ENCODE data around the gene CACNB2. TPM values are rescaled to one million over a fixed set of nuclear protein-coding genes. Genes with fewer than 3 reads are reported as not detected.

CACNB2 gene
- polyA plus RNA-seq, 2 of the 4 experiments (the other 2 are of a cell fraction): not detected

- FAIRE-seq (no peak), DNase-seq (ENCODE audit: low read depth in 1 of 2, low spot score in 1 of 2) (no peak), ATAC-seq (no peak)
- no peak overlapping the region for H3K4me2 ChIP-seq
- TF ChIP-seq RAD21 (conservative IDR thresholded peaks at IDR 0.05 in 1 of 2, IDR thresholded peaks at IDR 0.05 in 1 of 2): no peak
- no peak for TF ChIP-seq FOSB (CRISPR knock-in tag; IDR thresholded peaks at IDR 0.05)
- 50% methylated on average over 5 of the region's 5 CpGs for WGBS (ENCODE audit: missing lambda C conversion rate)
- no peaks in the 10 kb centered on the region for H3K4me1 ChIP-seq
- H3K4me3 ChIP-seq: no peak overlapping the region
- no peaks in the 10 kb centered on the region for H3K9me3 ChIP-seq
- POLR2A ChIA-PET: no interaction called here
- no peak overlapping the region for H3K27ac ChIP-seq
- CTCF ChIA-PET: interaction anchor here (1.1 kb wide), 1 partner anchor 22 kb away, joined by 3 read pairs; no protein-coding TSS in a partner anchor
Observed at GRCh38 chr10:18261768-18262231, 121.6 kb downstream of the CACNB2 start.

GRCh38 chr10:18264466-18265050, 124.3 kb downstream of the CACNB2 start:
- DNase-seq (ENCODE audit: low read depth in 1 of 2, low spot score in 1 of 2) (no peak), FAIRE-seq (no peak), ATAC-seq (no peak)
- CTCF ChIA-PET: interaction anchor here (0.6 to 0.8 kb wide), 2 partner anchors 13 to 73 kb away, joined by 3 read pairs; no protein-coding TSS in a partner anchor
- WGBS (ENCODE audit: missing lambda C conversion rate): 3% methylated on average over 5 of the region's 5 CpGs
- Histone ChIP-seq H3K27ac (no peak overlapping the region), H3K4me2 (no peak overlapping the region), H3K9me3 (no peaks in the 10 kb centered on the region), H3K4me1 (no peaks in the 10 kb centered on the region), H3K4me3 (no peak overlapping the region)
- TF ChIP-seq FOXS1 (CRISPR knock-in tag; IDR thresholded peaks at IDR 0.05): no peak
- no peak for TF ChIP-seq KDM1A (IDR thresholded peaks at IDR 0.05; ENCODE audit: low read depth)
- no peak for TF ChIP-seq ZC3H11A (IDR thresholded peaks at IDR 0.05)
- no peak for TF ChIP-seq TFCP2L1 (CRISPR knock-in tag; IDR thresholded peaks at IDR 0.05)
- no peak for TF ChIP-seq FOSB (CRISPR knock-in tag; IDR thresholded peaks at IDR 0.05)
- TF ChIP-seq HOXA7 (CRISPR knock-in tag; IDR thresholded peaks at IDR 0.05): no peak
- no peak for TF ChIP-seq MAZ (IDR thresholded peaks at IDR 0.05; ENCODE audit: borderline replicate concordance, low read depth, low read length)
- no peak for TF ChIP-seq EHF (CRISPR knock-in tag; IDR thresholded peaks at IDR 0.05)
- TF ChIP-seq CEBPB (IDR thresholded peaks at IDR 0.05): no peak
- no peak for TF ChIP-seq KDM5A (IDR thresholded peaks at IDR 0.05)
- no peak for TF ChIP-seq RNF2 (IDR thresholded peaks at IDR 0.05; ENCODE audit: borderline replicate concordance, low read depth)
- TF ChIP-seq, protein P1, sequence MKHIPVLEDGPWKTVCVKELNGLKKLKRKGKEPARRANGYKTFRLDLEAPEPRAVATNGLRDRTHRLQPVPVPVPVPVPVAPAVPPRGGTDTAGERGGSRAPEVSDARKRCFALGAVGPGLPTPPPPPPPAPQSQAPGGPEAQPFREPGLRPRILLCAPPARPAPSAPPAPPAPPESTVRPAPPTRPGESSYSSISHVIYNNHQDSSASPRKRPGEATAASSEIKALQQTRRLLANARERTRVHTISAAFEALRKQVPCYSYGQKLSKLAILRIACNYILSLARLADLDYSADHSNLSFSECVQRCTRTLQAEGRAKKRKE (CRISPR knock-in tag; IDR thresholded peaks at IDR 0.05; ENCODE audit: low read depth): no peak
- TF ChIP-seq JUN (IDR thresholded peaks at IDR 0.05): no peak
- no peak for TF ChIP-seq MYC (IDR thresholded peaks at IDR 0.05; ENCODE audit: borderline replicate concordance, low read length)
- no peak for TF ChIP-seq MAX (IDR thresholded peaks at IDR 0.05)
- TF ChIP-seq, protein P2, sequence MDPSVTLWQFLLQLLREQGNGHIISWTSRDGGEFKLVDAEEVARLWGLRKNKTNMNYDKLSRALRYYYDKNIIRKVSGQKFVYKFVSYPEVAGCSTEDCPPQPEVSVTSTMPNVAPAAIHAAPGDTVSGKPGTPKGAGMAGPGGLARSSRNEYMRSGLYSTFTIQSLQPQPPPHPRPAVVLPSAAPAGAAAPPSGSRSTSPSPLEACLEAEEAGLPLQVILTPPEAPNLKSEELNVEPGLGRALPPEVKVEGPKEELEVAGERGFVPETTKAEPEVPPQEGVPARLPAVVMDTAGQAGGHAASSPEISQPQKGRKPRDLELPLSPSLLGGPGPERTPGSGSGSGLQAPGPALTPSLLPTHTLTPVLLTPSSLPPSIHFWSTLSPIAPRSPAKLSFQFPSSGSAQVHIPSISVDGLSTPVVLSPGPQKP (IDR thresholded peaks at IDR 0.05; ENCODE audit: low read depth, low read length): no peak
- no peak for TF ChIP-seq CBX8 (IDR thresholded peaks at IDR 0.05)
- no peak for TF ChIP-seq HDAC2 (IDR thresholded peaks at IDR 0.05)
- POLR2A ChIA-PET: no interaction called here

DNA sequence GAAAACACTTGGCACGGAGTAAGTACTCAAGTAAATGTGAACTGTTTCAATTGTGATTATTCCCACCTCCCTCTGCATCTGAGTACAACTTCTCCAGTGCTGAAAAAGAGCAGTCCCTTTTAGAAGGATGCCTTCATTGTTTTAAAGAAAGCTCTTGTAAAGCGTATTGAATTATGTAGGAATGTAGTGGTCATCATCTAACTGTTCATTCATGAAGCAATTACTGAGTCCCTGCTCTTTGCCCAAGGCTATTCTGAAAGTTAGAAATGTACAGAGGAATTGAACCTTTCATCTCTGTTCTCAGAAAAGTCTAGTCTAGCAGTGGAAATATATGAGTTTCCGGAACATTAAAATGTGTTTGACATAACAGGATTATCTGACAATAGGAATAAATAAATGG, 127.8 kb downstream of the CACNB2 start:
- ATAC-seq: no peak
- TF ChIP-seq CBX2 (IDR thresholded peaks at IDR 0.05; ENCODE audit: borderline replicate concordance, low read depth): no peak
- TF ChIP-seq, protein P3, sequence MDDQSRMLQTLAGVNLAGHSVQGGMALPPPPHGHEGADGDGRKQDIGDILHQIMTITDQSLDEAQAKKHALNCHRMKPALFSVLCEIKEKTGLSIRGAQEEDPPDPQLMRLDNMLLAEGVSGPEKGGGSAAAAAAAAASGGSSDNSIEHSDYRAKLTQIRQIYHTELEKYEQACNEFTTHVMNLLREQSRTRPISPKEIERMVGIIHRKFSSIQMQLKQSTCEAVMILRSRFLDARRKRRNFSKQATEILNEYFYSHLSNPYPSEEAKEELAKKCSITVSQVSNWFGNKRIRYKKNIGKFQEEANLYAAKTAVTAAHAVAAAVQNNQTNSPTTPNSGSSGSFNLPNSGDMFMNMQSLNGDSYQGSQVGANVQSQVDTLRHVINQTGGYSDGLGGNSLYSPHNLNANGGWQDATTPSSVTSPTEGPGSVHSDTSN (IDR thresholded peaks at IDR 0.05): no peak
- Histone ChIP-seq H3K27ac (no peak overlapping the region), H3K4me1 (no peaks in the 10 kb centered on the region), H3K9me3 (no peaks in the 10 kb centered on the region), H3K4me2 (no peak overlapping the region), H3K4me3 (no peak overlapping the region)
- FAIRE-seq: no peak
- 25% methylated on average over 3 of the region's 3 CpGs for WGBS (ENCODE audit: missing lambda C conversion rate)
- no peak for DNase-seq (ENCODE audit: low read depth in 1 of 2, low spot score in 1 of 2)
- POLR2A ChIA-PET: no interaction called here
- CTCF ChIA-PET: no interaction called here

All from A549 (cell line).